DLD1 (cell line): ENCODE measurements around the gene RHOF.
"Not testable (repeated sequence)": the region's sequence is repeated elsewhere in the genome, so short reads cannot be mapped to it uniquely, and the experiment has no call there.

ENCODE experiments used
- in situ Hi-C: cut with HindIII; loops from 2 replicates; pipeline ENCODE4 v1.10.0; 2017; ENCODE audit warnings: low sequenced_read_pairs

RHOF gene

GRCh38 chr12:121776190-121777098 lies 17.0 kb downstream of the RHOF start:
- in situ Hi-C loops, result no loop called here

- in situ Hi-C loops, result no loop called here
Measured at GRCh38 chr12:121775501-121775900, 18.0 kb downstream of the RHOF start.

- in situ Hi-C loops, result no loop called here
Measured at GRCh38 chr12:121774968-121775474, 18.5 kb downstream of the RHOF start.

- in situ Hi-C loops, result no loop called here
Measured at GRCh38 chr12:121773011-121773777, 20.3 kb downstream of the RHOF start.

- in situ Hi-C loops, result no loop called here
Measured at GRCh38 chr12:121770813-121771625, 22.5 kb downstream of the RHOF start.

GRCh38 chr12:121770388-121770787 lies 23.1 kb downstream of the RHOF start:
- in situ Hi-C loops, result no loop called here

GRCh38 chr12:121769831-121770301 lies 23.6 kb downstream of the RHOF start:
- in situ Hi-C loops, result no loop called here

- in situ Hi-C loops, result no loop called here
Measured at GRCh38 chr12:121769297-121769830, 24.1 kb downstream of the RHOF start.

GRCh38 chr12:121767525-121768016 lies 25.9 kb downstream of the RHOF start:
- in situ Hi-C loops, result no loop called here

- in situ Hi-C loops, result no loop called here
Measured at GRCh38 chr12:121766290-121767039, 27.0 kb downstream of the RHOF start.

GRCh38 chr12:121765573-121765972 lies 27.9 kb downstream of the RHOF start:
- in situ Hi-C loops, result no loop called here

- in situ Hi-C loops, result no loop called here
Measured at GRCh38 chr12:121764808-121765207, 28.7 kb downstream of the RHOF start.

GRCh38 chr12:121762269-121762668 lies 31.2 kb downstream of the RHOF start:
- in situ Hi-C loops, result no loop called here

GRCh38 chr12:121758536-121758935 lies 35.0 kb downstream of the RHOF start:
- in situ Hi-C loops, result not testable (repeated sequence)

- in situ Hi-C loops, result no loop called here
Measured at GRCh38 chr12:121755591-121755990, 37.9 kb downstream of the RHOF start.

GRCh38 chr12:121754836-121755235 lies 38.7 kb downstream of the RHOF start:
- in situ Hi-C loops, result no loop called here

- in situ Hi-C loops, result no loop called here
Measured at GRCh38 chr12:121753844-121754264, 39.6 kb downstream of the RHOF start.

GRCh38 chr12:121751749-121752351 lies 41.6 kb downstream of the RHOF start:
- in situ Hi-C loops, result no loop called here

- in situ Hi-C loops, result no loop called here
Measured at GRCh38 chr12:121751034-121751433, 42.5 kb downstream of the RHOF start.
